Upper lobe of left lung (tissue), 4 donors: Measurements from ENCODE around the gene CDC37L1.

ENCODE experiments used
- CTCF ChIP-seq, 6 experiments: fragments of 450-650 bp in 4 of 6; fragments of 200-600 bp in 2 of 6; sonication (generic) in 2 of 6; IDR thresholded peaks; one replicate each; pipeline ENCODE4 v1.5.1; 2016 to 2019; ENCODE audit warnings: antibody characterized with exemption in 6 of 6
- EP300 ChIP-seq, 4 donors: sonication (generic); formaldehyde crosslinking; IDR thresholded peaks; one replicate each; pipeline ENCODE4 v1.5.1; 2017; ENCODE audit warnings: antibody characterized with exemption in 4 of 4, control low read depth in 2 of 4
- POLR2A ChIP-seq, 4 donors: fragments of 450-650 bp; IDR thresholded peaks; one replicate each; pipeline ENCODE4 v1.5.1; 2016 to 2017; ENCODE audit warnings: antibody characterized with exemption in 4 of 4, mild to moderate bottlenecking in 2 of 4

GRCh38 chr9:4755026-4755609 is 75.7 kb downstream of the CDC37L1 start:
- TF ChIP-seq POLR2A (IDR thresholded peaks at IDR 0.05) = no peak
- no peak for TF ChIP-seq CTCF (IDR thresholded peaks at IDR 0.05)
- no peak for TF ChIP-seq EP300 (IDR thresholded peaks at IDR 0.05)
